CD4-positive, alpha-beta T cell (primary cell): ENCODE measurements around the gene PDSS2. TPM values are rescaled to one million over a fixed set of nuclear protein-coding genes. Genes with fewer than 3 reads are reported as not detected.

Experiments
- ATAC-seq: fragments of 200-7000 bp; cut with Tn5 transposase; one replicate; pipeline ENCODE4 v1.10.0; 2022; ENCODE audit warnings: mild to moderate bottlenecking; ENCODE audit not compliant: poor library complexity
- CTCF ChIA-PET: fragments of 350-600 bp; sonication (Branson Sonifier 250); formaldehyde crosslinking; loops from one replicate; lab custom pipeline; 2021; ENCODE audit warnings: antibody characterized with exemption, inconsistent platforms; lab: Charles Lee
- POLR2A ChIA-PET: fragments of 350-600 bp; sonication (Branson Sonifier 250); formaldehyde crosslinking; loops from one replicate; lab custom pipeline; 2021; ENCODE audit warnings: antibody characterized with exemption, inconsistent platforms; lab: Charles Lee
- DNase-seq, 14 experiments: peaks; one replicate each; pipeline ENCODE4 v3.0.0-alpha.2; 2013 to 2020; ENCODE audit warnings: mixed read lengths in 2 of 14
- H3K27ac ChIP-seq, 2 donors: one replicate each; pipeline versions ENCODE4 v1.5.1 to v1.7.0; 2013; ENCODE audit warnings: low read length in 2 of 2, low read depth in 1 of 2, mild to moderate bottlenecking in 1 of 2
- H3K27me3 ChIP-seq, 2 experiments: 1 replicate in 1 of 2; 2 replicates in 1 of 2; pipeline versions ENCODE4 v1.6.1 to v1.7.0; 2013; ENCODE audit warnings: low read length in 2 of 2, control low read depth in 1 of 2, mild to moderate bottlenecking in 1 of 2, moderate library complexity in 1 of 2; ENCODE audit not compliant: insufficient read depth in 2 of 2, control insufficient read depth in 1 of 2
- H3K36me3 ChIP-seq: one replicate; pipeline ENCODE4 v1.6.1; 2013; ENCODE audit warnings: low read length, control low read depth; ENCODE audit not compliant: insufficient read depth
- H3K4me1 ChIP-seq: one replicate; pipeline ENCODE4 v1.6.1; 2013; ENCODE audit warnings: low read length, control low read depth; ENCODE audit not compliant: insufficient read depth
- H3K4me3 ChIP-seq: one replicate; pipeline ENCODE4 v1.5.1; 2013; ENCODE audit warnings: mild to moderate bottlenecking, low read length, moderate library complexity
- H3K9me3 ChIP-seq, 2 experiments: 1 replicate in 1 of 2; 2 replicates in 1 of 2; pipeline versions ENCODE4 v1.6.1 to v1.7.0; 2013; ENCODE audit warnings: low read length in 2 of 2, mild to moderate bottlenecking in 2 of 2, control low read depth in 1 of 2, moderate library complexity in 1 of 2; ENCODE audit not compliant: control insufficient read depth in 1 of 2, insufficient read depth in 1 of 2
- H3K27ac Mint-ChIP-seq: one replicate; pipeline ENCODE4 v1.8.0; 2020; ENCODE audit warnings: mixed read lengths
- H3K27me3 Mint-ChIP-seq: one replicate; pipeline ENCODE4 v1.8.0; 2021; ENCODE audit warnings: mixed read lengths
- H3K36me3 Mint-ChIP-seq: one replicate; pipeline ENCODE4 v1.8.0; 2021; ENCODE audit warnings: low read depth, mixed read lengths
- H3K4me1 Mint-ChIP-seq: one replicate; pipeline ENCODE4 v1.8.0; 2021; ENCODE audit warnings: low read depth, mixed read lengths
- H3K4me3 Mint-ChIP-seq: one replicate; pipeline ENCODE4 v1.8.0; 2020; ENCODE audit warnings: mild to moderate bottlenecking, mixed read lengths
- H3K9me3 Mint-ChIP-seq: one replicate; pipeline ENCODE4 v1.8.0; 2020; ENCODE audit warnings: mixed read lengths
- intact Hi-C, 2 experiments: fragments of 100-400 bp; cut with DNase I in 1 of 2; cut with micrococcal nuclease in 1 of 2; formaldehyde crosslinking; loops; one replicate each; pipeline versions ENCODE4 v1.15.1 to v1.9.0; 2023 to 2025; cut with DNase I, micrococcal nuclease
- total RNA-seq, 174 experiments: library from RNA in 2 of 174; stranded (reverse) in 2 of 174; gene quantifications; one replicate each; pipeline ENCODE4 v1.2.3 and lab custom pipeline; 2021 to 2026
- TF ChIP-seq, protein P1 (sequence below): fragments of 200-600 bp; IDR thresholded peaks from one replicate; pipeline ENCODE4 v1.8.0; 2022; ENCODE audit warnings: antibody characterized with exemption, mild to moderate bottlenecking

PDSS2 gene
- total RNA-seq, 2 experiments from 2014 or later, result 5.8 to 6.6 TPM

GRCh38 chr6:107216197-107216933, 243.0 kb downstream of the PDSS2 start:
- ChIA-PET POLR2A (no interaction called here), CTCF (no interaction called here)
- Histone ChIP-seq H3K27me3 (no peaks in the 10 kb centered on the region), H3K4me1 (no peaks in the 10 kb centered on the region), H3K9me3 (no peaks in the 10 kb centered on the region), H3K36me3 (no peaks in the 10 kb centered on the region), H3K4me3 (no peak overlapping the region), H3K27ac (no peak overlapping the region)
- intact Hi-C loops, result no loop called here
- Mint-ChIP-seq H3K9me3 (no peaks in the 10 kb centered on the region), H3K4me3 (no peak overlapping the region), H3K27me3 (no peaks in the 10 kb centered on the region), H3K36me3 (peaks cover under 1% of the 10 kb centered on the region), H3K27ac (no peak overlapping the region), H3K4me1 (no peaks in the 10 kb centered on the region)
- ATAC-seq (no peak), DNase-seq (no peak)
- TF ChIP-seq, protein P1, sequence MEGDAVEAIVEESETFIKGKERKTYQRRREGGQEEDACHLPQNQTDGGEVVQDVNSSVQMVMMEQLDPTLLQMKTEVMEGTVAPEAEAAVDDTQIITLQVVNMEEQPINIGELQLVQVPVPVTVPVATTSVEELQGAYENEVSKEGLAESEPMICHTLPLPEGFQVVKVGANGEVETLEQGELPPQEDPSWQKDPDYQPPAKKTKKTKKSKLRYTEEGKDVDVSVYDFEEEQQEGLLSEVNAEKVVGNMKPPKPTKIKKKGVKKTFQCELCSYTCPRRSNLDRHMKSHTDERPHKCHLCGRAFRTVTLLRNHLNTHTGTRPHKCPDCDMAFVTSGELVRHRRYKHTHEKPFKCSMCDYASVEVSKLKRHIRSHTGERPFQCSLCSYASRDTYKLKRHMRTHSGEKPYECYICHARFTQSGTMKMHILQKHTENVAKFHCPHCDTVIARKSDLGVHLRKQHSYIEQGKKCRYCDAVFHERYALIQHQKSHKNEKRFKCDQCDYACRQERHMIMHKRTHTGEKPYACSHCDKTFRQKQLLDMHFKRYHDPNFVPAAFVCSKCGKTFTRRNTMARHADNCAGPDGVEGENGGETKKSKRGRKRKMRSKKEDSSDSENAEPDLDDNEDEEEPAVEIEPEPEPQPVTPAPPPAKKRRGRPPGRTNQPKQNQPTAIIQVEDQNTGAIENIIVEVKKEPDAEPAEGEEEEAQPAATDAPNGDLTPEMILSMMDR, result no peak

DNA sequence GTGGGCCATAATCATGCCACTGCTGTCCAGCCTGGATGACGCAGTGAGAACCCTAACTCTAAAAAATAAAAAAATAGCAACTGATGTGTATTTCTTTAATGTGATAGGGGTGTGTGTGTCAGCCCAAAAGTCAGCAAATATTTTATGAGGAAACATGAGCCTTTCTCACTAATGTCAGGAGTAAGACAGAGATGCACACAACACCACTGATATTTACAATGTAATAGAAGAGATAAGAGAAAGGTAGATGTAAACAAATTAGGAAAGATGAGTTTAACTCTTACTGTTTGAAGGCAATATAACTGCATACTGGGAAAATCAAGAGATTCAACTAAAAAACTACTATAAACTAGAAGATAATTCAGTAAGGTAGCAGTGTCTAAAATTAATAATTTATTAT, 244.0 kb downstream of the PDSS2 start:
- Mint-ChIP-seq H3K4me3 (no peak overlapping the region), H3K27me3 (no peaks in the 10 kb centered on the region), H3K9me3 (no peaks in the 10 kb centered on the region), H3K4me1 (no peaks in the 10 kb centered on the region), H3K27ac (no peak overlapping the region), H3K36me3 (peaks cover 5% of the 10 kb centered on the region)
- CTCF ChIA-PET, result no interaction called here
- intact Hi-C loops, result no loop called here
- H3K27ac ChIP-seq, result no peak overlapping the region
- H3K36me3 ChIP-seq, result no peaks in the 10 kb centered on the region
- H3K9me3 ChIP-seq, result no peaks in the 10 kb centered on the region
- no peaks in the 10 kb centered on the region for H3K4me1 ChIP-seq
- TF ChIP-seq, protein P1, result no peak
- DNase-seq (no peak), ATAC-seq (no peak)
- H3K27me3 ChIP-seq, result no peaks in the 10 kb centered on the region
- POLR2A ChIA-PET, result no interaction called here
- no peak overlapping the region for H3K4me3 ChIP-seq

- Mint-ChIP-seq H3K27ac (no peak overlapping the region), H3K4me3 (no peak overlapping the region), H3K4me1 (no peaks in the 10 kb centered on the region), H3K27me3 (no peaks in the 10 kb centered on the region), H3K9me3 (no peaks in the 10 kb centered on the region), H3K36me3 (peaks cover 11% of the 10 kb centered on the region)
- ChIA-PET CTCF (no interaction called here), POLR2A (no interaction called here)
- Histone ChIP-seq H3K4me1 (no peaks in the 10 kb centered on the region), H3K9me3 (no peaks in the 10 kb centered on the region), H3K36me3 (peaks cover 2% of the 10 kb centered on the region), H3K27ac (no peak overlapping the region), H3K27me3 (no peaks in the 10 kb centered on the region), H3K4me3 (no peak overlapping the region)
- intact Hi-C loops, result no loop called here
- TF ChIP-seq, protein P1, result no peak
- DNase-seq (no peak), ATAC-seq (no peak)
These were observed 244.7 kb downstream of the PDSS2 start for GRCh38 chr6:107214655-107215054.
